Kidney (tissue), 14 donors: ENCODE results near the gene SYCE1. TPM values are rescaled to one million over a fixed set of nuclear protein-coding genes. Genes with fewer than 3 reads are reported as not detected.

Source experiments
- DNase-seq, 5 donors: peaks; one replicate each; pipeline ENCODE4 v3.0.0-alpha.2; 2013 to 2020
- FAIRE-seq: peaks from 2 replicates; lab custom pipeline; 2012; peaks lifted over from hg19 to GRCh38; lab: Jason Lieb, UNC
- H3K27ac ChIP-seq, 2 donors: one replicate each; pipeline ENCODE4 v1.7.0; 2013; ENCODE audit warnings: low read depth in 2 of 2, low read length in 2 of 2, inconsistent platforms in 1 of 2
- H3K27me3 ChIP-seq: one replicate; pipeline ENCODE4 v1.7.1; 2013; ENCODE audit warnings: low read length, inconsistent platforms; ENCODE audit not compliant: control insufficient read depth, insufficient read depth
- H3K36me3 ChIP-seq, 3 donors: one replicate each; pipeline versions ENCODE4 v1.7.0 to v1.7.1; 2013; ENCODE audit warnings: low read length in 3 of 3, control low read depth in 1 of 3, inconsistent platforms in 1 of 3; ENCODE audit not compliant: insufficient read depth in 3 of 3, control insufficient read depth in 2 of 3
- H3K4me1 ChIP-seq, 3 donors: one replicate each; pipeline versions ENCODE4 v1.7.0 to v1.7.1; 2013; ENCODE audit warnings: low read length in 3 of 3, inconsistent platforms in 1 of 3, low read depth in 1 of 3; ENCODE audit not compliant: control insufficient read depth in 2 of 3, insufficient read depth in 2 of 3
- H3K4me3 ChIP-seq, 3 donors: one replicate each; pipeline versions ENCODE4 v1.7.0 to v1.8.1; 2013; ENCODE audit warnings: low read length in 3 of 3, control low read depth in 1 of 3, inconsistent platforms in 1 of 3
- H3K9ac ChIP-seq, 3 donors: one replicate each; pipeline versions ENCODE4 v1.7.0 to v1.7.1; 2013; ENCODE audit warnings: low read length in 3 of 3, control low read depth in 1 of 3, inconsistent platforms in 1 of 3
- H3K9me3 ChIP-seq, 3 donors: one replicate each; pipeline versions ENCODE4 v1.7.0 to v1.7.1; 2013; ENCODE audit warnings: low read length in 3 of 3, control low read depth in 1 of 3, inconsistent platforms in 1 of 3; ENCODE audit not compliant: control insufficient read depth in 2 of 3, insufficient read depth in 1 of 3
- intact Hi-C: fragments of 100-400 bp; cut with DNase I; formaldehyde crosslinking; loops from one replicate; pipeline ENCODE4 v1.11.1; 2022
- polyA plus RNA-seq: library from polyadenylated mRNA; stranded (reverse); fragments of 350-450 nt; fragmentation: Illumina TruSeq; extraction: RNeasy Lipid Tissue Mini Kit (QIAGEN cat#74804); gene quantifications from one replicate; pipeline ENCODE4 v1.2.3, GENCODE V29; 2014; ENCODE audit warnings: low read depth, low replicate concordance; ENCODE audit not compliant: insufficient read depth
- total RNA-seq: library from RNA; stranded (reverse); fragmentation: NEBNext Ultra II Directional; extraction: Animal tissue kit (Norgen Biotek cat#: 25700); gene quantifications from one replicate; pipeline ENCODE4 v1.2.1, GENCODE V29; 2021
- TF ChIP-seq, protein P1 (sequence below): IDR thresholded peaks from 3 replicates; pipeline ENCODE4 v1.5.1; 2012; ENCODE audit warnings: mild to moderate bottlenecking, moderate library complexity, borderline replicate concordance; ENCODE audit not compliant: insufficient read depth; ENCODE audit errors: extremely low read depth
- donor health status: control.
- donor health status: control.
- donor health status: control.
- donor health status: control.
- donor health status: control.
- donor health status: DM: yes; HTN: yes; CAD: no.
- donor health status: Normal renal cell carcinoma (clear cell type).

SYCE1 gene
- total and polyA plus RNA-seq, 2 donors from 2014 or later: 1.2 to 1.4 TPM

DNA sequence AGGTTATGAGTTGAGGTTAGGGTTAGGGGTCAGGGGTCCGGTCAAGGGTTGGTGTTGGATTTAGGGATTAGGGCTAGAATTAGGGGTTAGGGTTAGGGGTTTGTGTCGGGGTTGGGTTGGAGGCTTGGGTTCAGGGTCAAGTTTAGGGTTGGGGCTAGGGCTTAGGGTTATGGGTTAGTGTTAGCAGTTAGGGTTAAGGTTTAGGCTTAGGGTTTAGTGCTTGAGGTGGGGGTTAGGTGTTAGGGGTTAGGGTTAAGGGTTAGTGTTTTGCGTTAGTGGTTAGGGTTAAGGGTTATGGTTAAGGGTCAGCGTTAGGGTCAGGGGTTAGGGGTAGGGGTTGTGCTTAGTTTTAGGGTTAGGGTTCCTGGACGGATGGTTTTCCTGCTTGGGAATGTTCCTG lies 1.7 kb upstream of the SYCE1 start:
- DNase-seq (no peak), FAIRE-seq (no peak)
- intact Hi-C loops: no loop called here
- H3K9me3 ChIP-seq: no peaks in the 10 kb centered on the region
- no peak overlapping the region for H3K4me3 ChIP-seq
- no peak overlapping the region for H3K9ac ChIP-seq
- no peaks in the 10 kb centered on the region for H3K36me3 ChIP-seq
- no peaks in the 10 kb centered on the region for H3K27me3 ChIP-seq
- no peaks in the 10 kb centered on the region for H3K4me1 ChIP-seq
- TF ChIP-seq, protein P1, sequence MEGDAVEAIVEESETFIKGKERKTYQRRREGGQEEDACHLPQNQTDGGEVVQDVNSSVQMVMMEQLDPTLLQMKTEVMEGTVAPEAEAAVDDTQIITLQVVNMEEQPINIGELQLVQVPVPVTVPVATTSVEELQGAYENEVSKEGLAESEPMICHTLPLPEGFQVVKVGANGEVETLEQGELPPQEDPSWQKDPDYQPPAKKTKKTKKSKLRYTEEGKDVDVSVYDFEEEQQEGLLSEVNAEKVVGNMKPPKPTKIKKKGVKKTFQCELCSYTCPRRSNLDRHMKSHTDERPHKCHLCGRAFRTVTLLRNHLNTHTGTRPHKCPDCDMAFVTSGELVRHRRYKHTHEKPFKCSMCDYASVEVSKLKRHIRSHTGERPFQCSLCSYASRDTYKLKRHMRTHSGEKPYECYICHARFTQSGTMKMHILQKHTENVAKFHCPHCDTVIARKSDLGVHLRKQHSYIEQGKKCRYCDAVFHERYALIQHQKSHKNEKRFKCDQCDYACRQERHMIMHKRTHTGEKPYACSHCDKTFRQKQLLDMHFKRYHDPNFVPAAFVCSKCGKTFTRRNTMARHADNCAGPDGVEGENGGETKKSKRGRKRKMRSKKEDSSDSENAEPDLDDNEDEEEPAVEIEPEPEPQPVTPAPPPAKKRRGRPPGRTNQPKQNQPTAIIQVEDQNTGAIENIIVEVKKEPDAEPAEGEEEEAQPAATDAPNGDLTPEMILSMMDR: no peak
- no peak overlapping the region for H3K27ac ChIP-seq

DNA sequence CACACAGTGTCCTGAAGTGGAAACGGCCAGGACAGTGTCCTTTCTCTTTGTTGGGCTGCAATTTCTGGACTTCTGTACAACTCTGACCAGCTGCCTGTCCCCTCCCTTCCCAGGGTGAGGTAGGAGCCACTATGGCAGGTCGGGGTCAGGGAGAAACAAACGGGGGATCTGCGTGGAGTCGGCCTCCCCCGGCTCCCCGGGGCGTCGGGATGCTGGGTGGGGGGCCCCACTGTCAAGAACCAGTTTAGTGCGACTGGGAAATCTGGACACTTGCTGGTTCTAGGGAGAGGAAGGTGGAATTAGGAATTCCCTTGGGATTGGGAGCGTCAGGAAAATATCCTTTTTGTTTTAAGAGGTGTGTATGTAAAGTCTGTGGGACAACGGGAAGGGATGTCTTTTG lies 567 bp downstream of the SYCE1 start:
- Histone ChIP-seq H3K27me3 (no peaks in the 10 kb centered on the region), H3K27ac (no peak overlapping the region), H3K9ac (no peak overlapping the region), H3K4me1 (no peaks in the 10 kb centered on the region), H3K4me3 (no peak overlapping the region), H3K9me3 (no peaks in the 10 kb centered on the region), H3K36me3 (no peaks in the 10 kb centered on the region)
- intact Hi-C loops: no loop called here
- FAIRE-seq (no peak), DNase-seq (no peak)
- TF ChIP-seq, protein P1: no peak

DNA sequence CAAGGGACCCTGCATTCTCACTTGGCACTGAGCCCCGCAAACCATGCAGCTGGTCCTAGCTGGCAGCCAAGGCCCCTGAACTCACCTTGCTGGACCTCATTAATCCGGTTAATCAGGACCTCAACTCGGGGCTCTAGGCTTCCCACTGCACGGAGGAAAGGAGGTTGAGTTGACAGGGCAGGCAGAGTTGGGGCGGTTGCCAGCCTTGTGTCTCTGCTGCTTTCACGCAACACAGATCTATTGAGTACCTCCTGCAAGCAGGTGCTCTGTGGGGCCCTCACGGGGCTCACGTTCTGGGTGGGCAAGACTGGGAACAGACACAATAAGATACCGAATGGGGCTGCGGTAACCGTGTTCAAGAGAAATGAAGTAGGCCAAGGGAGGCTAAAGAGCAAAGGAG lies 6.2 kb downstream of the SYCE1 start:
- H3K27me3 ChIP-seq: no peaks in the 10 kb centered on the region
- no peak overlapping the region for H3K27ac ChIP-seq
- TF ChIP-seq, protein P1: no peak
- H3K9ac ChIP-seq: no peak overlapping the region
- intact Hi-C loops: no loop called here
- DNase-seq (no peak), FAIRE-seq (no peak)
- no peak overlapping the region for H3K4me3 ChIP-seq
- no peaks in the 10 kb centered on the region for H3K4me1 ChIP-seq
- no peaks in the 10 kb centered on the region for H3K36me3 ChIP-seq
- H3K9me3 ChIP-seq: no peaks in the 10 kb centered on the region

DNA sequence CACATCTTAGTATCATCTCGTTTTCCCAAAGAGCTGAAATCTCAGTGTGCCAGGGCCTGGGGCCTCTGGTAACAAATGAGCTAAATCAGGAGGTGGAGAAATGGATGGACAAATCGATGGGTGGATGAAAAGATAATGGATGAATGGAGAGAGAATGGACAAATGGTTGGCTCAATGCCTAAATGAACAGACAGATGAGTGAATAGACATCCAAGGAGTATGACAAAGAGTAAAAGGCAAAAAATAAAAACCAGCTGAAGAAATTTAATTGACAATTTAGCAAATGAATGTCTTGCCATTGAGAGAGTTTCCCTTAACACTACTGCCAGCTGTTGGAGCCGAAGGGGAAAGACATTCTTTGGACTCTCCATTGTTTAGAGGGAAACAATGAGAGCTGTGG lies 8.0 kb downstream of the SYCE1 start:
- no peaks in the 10 kb centered on the region for H3K27me3 ChIP-seq
- no peak overlapping the region for H3K9ac ChIP-seq
- DNase-seq (peak in 1 of 5 donors; percentile 3), FAIRE-seq (no peak)
- TF ChIP-seq, protein P1: no peak
- H3K36me3 ChIP-seq: no peaks in the 10 kb centered on the region
- no peaks in the 10 kb centered on the region for H3K4me1 ChIP-seq
- no peaks in the 10 kb centered on the region for H3K9me3 ChIP-seq
- H3K27ac ChIP-seq: no peak overlapping the region
- intact Hi-C loops: no loop called here
- H3K4me3 ChIP-seq: no peak overlapping the region
